Left colon (tissue), 2 donors: Measurements from ENCODE around the gene UGCG. TPM values are rescaled to one million over a fixed set of nuclear protein-coding genes. Genes with fewer than 3 reads are reported as not detected.
A peak's percentile ranks its signal among the peaks of the same experiment; 100 is the strongest.
"Not testable (repeated sequence)": the region's sequence is repeated elsewhere in the genome, so short reads cannot be mapped to it uniquely, and the experiment has no call there.

Experiments used
- ATAC-seq: fragments of 200-7000 bp; cut with Tn5 transposase; one replicate; pipeline ENCODE4 v1.9.1; 2020; ENCODE audit warnings: mild to moderate bottlenecking, moderate library complexity
- DNase-seq, 2 donors: peaks; one replicate each; pipeline ENCODE4 v3.0.0-alpha.2; 2020
- intact Hi-C, 2 donors: fragments of 100-400 bp; cut with DNase I in 1 of 2; cut with micrococcal nuclease in 1 of 2; formaldehyde crosslinking; loops; one replicate each; pipeline versions ENCODE4 v1.11.2 to v1.14.0; 2022; cut with DNase I, micrococcal nuclease
- total RNA-seq, 2 donors: library from RNA; stranded (reverse); fragmentation: NEBNext Ultra II Directional; extraction: Animal tissue kit (Norgen Biotek cat#: 25700); gene quantifications; one replicate each; pipeline ENCODE4 v1.2.1, GENCODE V29; 2021
- donor health status: DM: no; HTN: no; CAD: no.
- donor health status: DM: yes; HTN: yes; CAD: no.

UGCG gene
- total RNA-seq, 2 donors from 2014 or later = 32.3 to 49.2 TPM

- DNase-seq = no peak
- intact Hi-C loops = no loop called here
- ATAC-seq = no peak
These were observed 17.7 kb upstream of the UGCG start for GRCh38 chr9:111878946-111879345.

GRCh38 chr9:111886983-111887718 is 9.5 kb upstream of the UGCG start:
- no peak for DNase-seq
- intact Hi-C loops = no loop called here
- ATAC-seq = no peak

DNA sequence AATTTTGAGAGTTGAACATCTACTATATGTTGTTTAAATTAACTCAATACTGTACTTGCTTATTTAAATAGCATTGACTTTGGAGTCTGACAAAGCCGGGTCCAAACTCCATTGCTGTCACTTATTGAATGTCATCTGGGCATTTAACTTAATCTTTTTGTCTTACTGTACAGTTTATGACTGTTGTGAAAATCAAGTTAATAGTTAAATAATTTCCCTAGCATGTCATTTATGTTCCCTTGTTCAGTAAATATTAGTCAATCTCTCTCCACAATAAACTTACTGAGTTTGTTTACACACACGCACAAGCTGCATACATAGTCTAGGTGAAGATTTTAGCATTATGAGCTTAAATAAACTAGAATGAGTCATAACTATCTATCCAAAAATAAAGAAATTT is 6.3 kb upstream of the UGCG start:
- ATAC-seq = no peak
- no peak for DNase-seq
- intact Hi-C loops = loop anchor here in 1 of 2 donors (10.0 kb wide), 1 partner anchor 126 kb away; no protein-coding TSS in a partner anchor

GRCh38 chr9:111890867-111891266 is 5.7 kb upstream of the UGCG start:
- not testable (repeated sequence) for DNase-seq, ATAC-seq
- intact Hi-C loops = loop anchor here in 1 of 2 donors (10.0 kb wide), 1 partner anchor 126 kb away; no protein-coding TSS in a partner anchor

GRCh38 chr9:111891910-111892499 is 4.6 kb upstream of the UGCG start:
- ATAC-seq (peak; percentile 72), DNase-seq (peak; percentile 78 to 83)
- intact Hi-C loops = loop anchor here in 1 of 2 donors (10.0 kb wide), 1 partner anchor 127 kb away; no protein-coding TSS in a partner anchor

DNA sequence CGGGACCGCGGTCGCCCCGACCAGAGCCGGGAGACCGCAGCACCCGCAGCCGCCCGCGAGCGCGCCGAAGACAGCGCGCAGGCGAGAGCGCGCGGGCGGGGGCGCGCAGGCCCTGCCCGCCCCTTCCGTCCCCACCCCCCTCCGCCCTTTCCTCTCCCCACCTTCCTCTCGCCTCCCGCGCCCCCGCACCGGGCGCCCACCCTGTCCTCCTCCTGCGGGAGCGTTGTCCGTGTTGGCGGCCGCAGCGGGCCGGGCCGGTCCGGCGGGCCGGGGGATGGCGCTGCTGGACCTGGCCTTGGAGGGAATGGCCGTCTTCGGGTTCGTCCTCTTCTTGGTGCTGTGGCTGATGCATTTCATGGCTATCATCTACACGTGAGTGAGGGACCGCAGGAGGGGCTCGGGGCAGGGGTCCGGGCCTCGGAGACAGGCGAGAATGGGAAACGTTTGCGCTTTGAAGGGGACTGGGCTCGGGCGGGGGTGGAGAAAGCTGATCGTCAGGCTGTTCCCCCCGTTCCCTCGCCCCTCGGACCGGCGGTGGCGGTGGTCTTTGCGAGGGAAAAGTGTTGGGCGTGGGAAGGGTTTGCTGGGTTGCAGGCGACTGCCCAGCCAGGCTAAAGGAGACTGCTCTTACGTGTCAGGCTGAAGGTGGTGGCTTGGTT is 457 bp downstream of the UGCG start:
- intact Hi-C loops = loop anchor here in 1 of 2 donors (5.0 to 10.0 kb wide), 2 partner anchors 132 to 175 kb away; no protein-coding TSS in a partner anchor
- DNase-seq = peak; percentile 68 to 75
- peak; percentile 52 for ATAC-seq

DNA sequence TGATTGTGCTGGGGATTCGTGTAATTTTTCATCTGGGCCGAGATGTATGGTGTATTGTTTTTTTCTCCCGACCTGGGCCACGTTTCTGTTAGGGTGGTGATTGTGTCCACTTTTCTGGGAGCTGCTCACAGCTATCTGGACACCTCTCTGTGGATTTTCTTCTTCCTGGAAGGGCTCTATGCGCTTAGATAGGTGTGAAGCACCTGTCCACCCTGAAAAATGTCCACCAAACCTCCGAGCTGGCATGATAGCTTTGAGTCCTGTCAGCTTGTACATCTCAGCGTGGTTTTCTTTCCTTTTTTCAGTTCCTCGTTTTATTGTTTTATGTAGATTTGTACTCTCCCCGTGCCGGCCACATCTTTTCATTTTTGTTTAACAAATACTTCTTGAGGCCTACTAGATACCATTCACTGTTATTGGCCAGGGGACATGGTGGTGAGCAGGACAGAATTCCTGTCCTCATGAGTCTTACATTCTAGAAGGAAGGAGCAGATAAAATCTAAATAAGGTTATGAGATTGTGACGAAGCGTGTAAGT is 1.1 kb downstream of the UGCG start:
- DNase-seq = peak in 1 of 2 donors; percentile 29
- intact Hi-C loops = loop anchor here in 1 of 2 donors (5.0 to 10.0 kb wide), 2 partner anchors 133 to 175 kb away; no protein-coding TSS in a partner anchor
- ATAC-seq = peak; percentile 30

- ATAC-seq = no peak
- no peak for DNase-seq
- intact Hi-C loops = loop anchor here in 1 of 2 donors (5.0 to 10.0 kb wide), 2 partner anchors 134 to 174 kb away; no protein-coding TSS in a partner anchor
These were observed 1.9 kb downstream of the UGCG start for GRCh38 chr9:111898331-111899096.

- intact Hi-C loops = no loop called here
- DNase-seq = no peak
- ATAC-seq = no peak
These were observed 3.7 kb downstream of the UGCG start for GRCh38 chr9:111900151-111900857.

DNA sequence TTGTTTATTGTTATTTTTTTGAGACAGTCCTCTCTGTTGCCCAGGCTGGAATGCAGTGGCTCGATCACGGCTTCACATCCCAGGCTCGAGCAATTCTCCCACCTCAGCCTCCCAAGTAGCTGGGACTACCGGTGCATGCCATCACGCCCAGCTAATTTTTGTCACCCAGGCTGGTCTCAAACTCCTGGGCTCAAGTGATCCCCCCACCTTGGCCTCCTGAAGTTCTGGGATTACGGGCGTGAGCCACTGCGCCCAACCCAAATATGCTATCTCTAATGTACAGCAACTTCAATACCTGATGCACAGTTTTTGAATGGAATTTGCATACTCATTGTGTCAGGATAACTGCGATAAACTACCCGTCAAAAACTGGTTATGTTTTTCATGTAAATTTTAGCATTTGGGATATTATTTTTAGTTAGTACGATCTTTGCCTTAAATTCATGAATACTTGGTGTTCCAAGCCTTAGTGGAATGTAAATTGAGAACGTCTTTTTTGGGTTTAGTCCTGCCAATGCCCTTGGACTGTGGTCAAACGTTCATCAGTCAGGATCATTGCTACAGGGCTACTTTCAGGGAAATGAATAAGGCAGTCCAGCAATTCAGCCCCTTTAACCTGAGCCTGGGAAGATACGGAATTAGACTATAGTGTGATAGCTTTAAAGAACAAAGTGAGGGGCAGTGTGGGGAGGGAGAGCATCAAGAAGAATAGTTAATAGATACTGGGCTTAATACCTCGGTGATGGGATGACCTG is 4.4 kb downstream of the UGCG start:
- intact Hi-C loops = no loop called here
- DNase-seq (no peak), ATAC-seq (no peak)

- DNase-seq (no peak), ATAC-seq (peak; percentile 15)
These were observed 6.0 kb downstream of the UGCG start for GRCh38 chr9:111902391-111903139.

GRCh38 chr9:111903535-111903934 is 6.9 kb downstream of the UGCG start:
- ATAC-seq, intact Hi-C loops, DNase-seq: not testable (repeated sequence)

More at GRCh38 chr9:111902391-111903139, 6.0 kb downstream of the UGCG start:
- intact Hi-C loops = no loop called here

DNA sequence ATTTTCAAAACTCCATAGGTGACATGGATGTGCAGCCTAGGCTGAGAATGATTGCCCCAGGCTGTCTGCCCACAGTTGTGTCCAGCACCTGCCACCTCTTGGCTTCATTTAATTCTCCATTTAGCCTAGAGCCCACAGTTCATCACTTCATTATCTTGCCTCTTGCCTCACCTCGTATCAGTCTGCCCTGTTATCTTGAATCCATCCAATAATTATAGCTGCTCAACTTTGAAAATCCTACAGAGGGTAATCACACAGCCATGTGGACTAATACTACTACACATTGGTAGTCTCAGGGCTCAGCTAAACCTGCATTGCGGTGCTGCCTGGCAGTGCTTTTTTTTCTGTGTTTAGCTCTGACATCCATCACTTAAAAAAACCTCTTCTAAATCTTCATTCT is 7.4 kb downstream of the UGCG start:
- no peak for ATAC-seq
- DNase-seq = no peak
- intact Hi-C loops = no loop called here

DNA sequence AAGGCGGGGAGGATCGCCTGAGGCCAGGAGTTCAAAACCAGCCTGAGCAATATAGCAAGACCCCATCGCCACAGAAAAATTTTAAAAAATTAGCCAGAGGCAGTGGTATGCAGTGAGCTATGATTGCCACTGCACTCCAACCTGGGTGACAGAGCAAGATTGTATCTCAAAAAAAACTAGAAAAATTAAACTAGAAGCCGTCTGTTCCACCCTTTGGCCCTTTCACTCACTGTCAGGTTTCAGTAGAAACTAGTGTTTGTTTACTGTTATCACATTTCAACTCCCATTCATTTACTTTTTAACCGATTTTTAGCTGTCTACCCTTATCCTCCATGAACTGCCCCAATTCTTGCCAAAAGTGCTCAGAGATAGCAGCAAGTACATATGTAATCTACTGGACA is 8.3 kb downstream of the UGCG start:
- ATAC-seq (no peak), DNase-seq (no peak)
- intact Hi-C loops = no loop called here

DNA sequence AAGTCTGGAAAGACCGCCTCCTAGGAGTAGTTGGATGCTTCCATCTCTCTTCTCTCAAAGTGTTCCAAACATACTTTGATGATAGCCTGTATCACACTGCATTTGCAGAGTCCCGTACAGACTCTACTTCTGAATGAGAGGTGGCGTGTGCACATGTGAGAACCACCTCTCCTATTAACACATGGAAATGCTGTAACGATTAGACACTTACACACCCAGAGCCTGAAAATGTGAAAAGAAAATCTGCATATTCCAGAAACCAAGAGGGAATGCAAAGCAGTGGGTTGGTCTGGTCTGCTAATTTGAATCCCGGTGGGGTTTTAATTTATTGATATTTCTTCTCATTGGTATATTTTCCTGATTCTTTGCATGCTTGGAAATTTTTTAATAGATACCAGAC is 10.5 kb downstream of the UGCG start:
- intact Hi-C loops = no loop called here
- no peak for ATAC-seq
- no peak for DNase-seq

GRCh38 chr9:111909444-111909843 is 12.8 kb downstream of the UGCG start:
- ATAC-seq (peak; percentile 61), DNase-seq (no peak)
- intact Hi-C loops = no loop called here

DNA sequence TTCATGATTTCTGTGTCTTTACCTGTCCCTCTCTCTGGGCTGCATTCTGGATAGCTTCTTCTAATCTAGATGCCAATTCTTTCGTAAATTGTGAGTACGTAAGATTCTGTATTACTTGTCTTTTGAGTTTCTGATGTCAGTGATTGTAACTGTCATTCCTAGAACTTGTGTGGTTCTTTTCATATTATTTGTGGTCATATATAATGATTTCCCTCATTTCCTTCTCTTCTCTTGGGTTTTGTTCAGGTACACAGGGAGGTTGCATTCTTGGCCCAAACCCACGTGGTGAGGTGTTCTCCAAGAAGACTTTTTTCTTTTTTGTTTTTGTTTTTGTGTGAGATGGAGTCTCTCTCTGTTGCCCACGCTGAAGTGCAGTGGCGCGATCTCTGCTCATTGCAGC is 13.8 kb downstream of the UGCG start:
- ATAC-seq (no peak), DNase-seq (no peak)
- intact Hi-C loops = no loop called here
